Stimulated activated CD8-positive, alpha-beta memory T cell treated with anti-CD3 and anti-CD28 coated beads, Interleukin-12 subunit alpha, Interleukin-12 subunit beta, amount 100 ng/mL, for 1 hour (primary cell): ENCODE data around the gene SYTL5.

ENCODE experiments used
- DNase-seq: peaks from one replicate; pipeline ENCODE4 v3.0.0-alpha.2; 2020; ENCODE audit warnings: low read depth

Gene SYTL5

GRCh38 chrX:38138900-38139299 lies 132.5 kb downstream of the SYTL5 start:
- DNase-seq = no peak

- no peak for DNase-seq
These were observed 136.3 kb downstream of the SYTL5 start for GRCh38 chrX:38142610-38143009.

- no peak for DNase-seq
These were observed 142.7 kb downstream of the SYTL5 start for GRCh38 chrX:38149016-38149415.

GRCh38 chrX:38150993-38151392 lies 144.6 kb downstream of the SYTL5 start:
- DNase-seq = no peak

GRCh38 chrX:38151441-38151840 lies 145.1 kb downstream of the SYTL5 start:
- DNase-seq = no peak

GRCh38 chrX:38154340-38154739 lies 148.0 kb downstream of the SYTL5 start:
- DNase-seq = no peak

GRCh38 chrX:38154818-38155217 lies 148.5 kb downstream of the SYTL5 start:
- no peak for DNase-seq

- DNase-seq = no peak
These were observed 150.5 kb downstream of the SYTL5 start for GRCh38 chrX:38156838-38157237.

- DNase-seq = no peak
These were observed 156.8 kb downstream of the SYTL5 start for GRCh38 chrX:38163193-38163592.

GRCh38 chrX:38165023-38165422 lies 158.7 kb downstream of the SYTL5 start:
- DNase-seq = no peak

GRCh38 chrX:38166478-38167083 lies 160.2 kb downstream of the SYTL5 start:
- DNase-seq = no peak

GRCh38 chrX:38170556-38170955 lies 164.2 kb downstream of the SYTL5 start:
- DNase-seq = no peak

- no peak for DNase-seq
These were observed 166.2 kb downstream of the SYTL5 start for GRCh38 chrX:38172596-38172995.

GRCh38 chrX:38175139-38175538 lies 168.8 kb downstream of the SYTL5 start:
- no peak for DNase-seq

- DNase-seq = no peak
These were observed 172.0 kb downstream of the SYTL5 start for GRCh38 chrX:38178396-38178795.
